ENCODE data around the gene PRKN. TPM values are rescaled to one million over a fixed set of nuclear protein-coding genes. Genes with fewer than 3 reads are reported as not detected.
"Not testable (repeated sequence)": the region's sequence is repeated elsewhere in the genome, so short reads cannot be mapped to it uniquely, and the experiment has no call there.

PRKN gene
- total RNA-seq, 4 donors from 2014 or later = 6.3 to 11.9 (median 9.5) TPM

DNA sequence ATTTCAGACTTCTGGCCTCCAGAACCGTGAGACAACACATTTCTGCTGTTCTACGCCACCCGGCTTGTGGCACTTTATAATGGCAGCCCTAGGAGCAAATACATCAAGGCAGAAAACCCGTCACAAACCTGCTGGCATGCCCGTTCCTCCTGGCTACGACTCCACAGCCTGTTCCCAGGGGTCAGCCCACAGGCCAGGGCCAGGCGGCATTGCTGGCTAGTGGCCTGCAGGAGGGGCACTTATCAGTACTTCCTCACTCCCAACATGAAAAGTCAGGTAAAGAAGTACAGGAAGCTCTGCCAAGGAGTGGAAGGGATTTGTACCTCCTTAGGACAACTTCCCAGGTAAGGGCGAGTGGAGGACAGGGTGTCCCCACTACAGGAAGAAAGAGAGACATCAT lies 1230.6 kb downstream of the PRKN start:
- WGBS, 2 donors = 93 to 97% methylated on average over 8 of the region's 8 CpGs
- no peak for TF ChIP-seq POLR2A (IDR thresholded peaks at IDR 0.05)
- TF ChIP-seq, protein P1, sequence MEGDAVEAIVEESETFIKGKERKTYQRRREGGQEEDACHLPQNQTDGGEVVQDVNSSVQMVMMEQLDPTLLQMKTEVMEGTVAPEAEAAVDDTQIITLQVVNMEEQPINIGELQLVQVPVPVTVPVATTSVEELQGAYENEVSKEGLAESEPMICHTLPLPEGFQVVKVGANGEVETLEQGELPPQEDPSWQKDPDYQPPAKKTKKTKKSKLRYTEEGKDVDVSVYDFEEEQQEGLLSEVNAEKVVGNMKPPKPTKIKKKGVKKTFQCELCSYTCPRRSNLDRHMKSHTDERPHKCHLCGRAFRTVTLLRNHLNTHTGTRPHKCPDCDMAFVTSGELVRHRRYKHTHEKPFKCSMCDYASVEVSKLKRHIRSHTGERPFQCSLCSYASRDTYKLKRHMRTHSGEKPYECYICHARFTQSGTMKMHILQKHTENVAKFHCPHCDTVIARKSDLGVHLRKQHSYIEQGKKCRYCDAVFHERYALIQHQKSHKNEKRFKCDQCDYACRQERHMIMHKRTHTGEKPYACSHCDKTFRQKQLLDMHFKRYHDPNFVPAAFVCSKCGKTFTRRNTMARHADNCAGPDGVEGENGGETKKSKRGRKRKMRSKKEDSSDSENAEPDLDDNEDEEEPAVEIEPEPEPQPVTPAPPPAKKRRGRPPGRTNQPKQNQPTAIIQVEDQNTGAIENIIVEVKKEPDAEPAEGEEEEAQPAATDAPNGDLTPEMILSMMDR (IDR thresholded peaks at IDR 0.05) = no peak
- no peak overlapping the region for H3K4me3 ChIP-seq (ENCODE audit: low read depth, poor library complexity, severe bottlenecking)
- no peak for DNase-seq (ENCODE audit: low spot score in 2 of 2)
- intact Hi-C loops (cut with DNase I; ENCODE audit: low total_unique reads) = no loop called here

DNA sequence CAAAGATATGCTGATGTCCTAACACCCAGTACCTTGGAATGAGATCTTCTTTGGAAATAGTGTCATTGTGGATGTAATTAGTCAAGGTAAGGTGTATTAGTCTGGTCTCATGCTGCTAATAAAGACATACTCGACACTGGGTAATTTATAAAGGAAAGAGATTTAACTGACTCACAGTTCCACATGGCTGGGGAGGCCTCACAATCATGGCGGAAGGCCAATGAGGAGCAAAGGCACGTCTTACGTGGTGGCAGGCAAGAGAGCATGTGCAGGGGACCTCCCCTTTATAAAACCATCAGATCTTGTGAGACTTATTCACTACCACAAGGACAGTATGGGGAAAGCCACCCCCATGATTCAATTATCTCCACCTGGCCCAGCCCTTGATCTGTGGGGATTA lies 1231.3 kb downstream of the PRKN start:
- H3K4me3 ChIP-seq (ENCODE audit: low read depth, poor library complexity, severe bottlenecking); DNase-seq (ENCODE audit: low spot score in 2 of 2); intact Hi-C loops (cut with DNase I; ENCODE audit: low total_unique reads): not testable (repeated sequence)
- WGBS, 2 donors = 90 to 92% methylated on average over 4 of the region's 4 CpGs

DNA sequence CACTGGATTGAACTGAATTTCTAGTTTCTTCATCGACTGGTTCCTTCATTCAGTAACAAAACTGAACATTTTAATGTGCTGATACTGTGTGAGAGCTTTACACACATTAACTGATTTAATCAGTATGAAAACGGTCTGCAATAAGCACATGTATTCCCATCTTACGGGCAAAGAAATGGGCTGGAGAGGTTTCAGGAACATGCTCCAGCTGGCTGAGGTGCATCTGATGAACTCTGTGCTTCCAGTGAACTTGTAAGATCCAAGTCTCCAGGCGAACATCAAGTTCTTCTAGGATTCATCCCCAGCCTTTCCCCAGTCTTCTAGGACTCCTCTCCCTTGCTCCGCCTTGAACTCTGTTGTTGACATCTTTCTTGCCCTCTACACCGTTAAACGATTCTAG lies 1233.0 kb downstream of the PRKN start:
- intact Hi-C loops (cut with DNase I; ENCODE audit: low total_unique reads) = no loop called here
- 50 to 53% methylated on average over 7 of the region's 7 CpGs for WGBS, 2 donors
- no peak overlapping the region for H3K4me3 ChIP-seq (ENCODE audit: low read depth, poor library complexity, severe bottlenecking)
- DNase-seq (ENCODE audit: low spot score in 2 of 2) = no peak
- TF ChIP-seq, protein P1 (IDR thresholded peaks at IDR 0.05) = no peak
- TF ChIP-seq POLR2A (IDR thresholded peaks at IDR 0.05) = no peak

DNA sequence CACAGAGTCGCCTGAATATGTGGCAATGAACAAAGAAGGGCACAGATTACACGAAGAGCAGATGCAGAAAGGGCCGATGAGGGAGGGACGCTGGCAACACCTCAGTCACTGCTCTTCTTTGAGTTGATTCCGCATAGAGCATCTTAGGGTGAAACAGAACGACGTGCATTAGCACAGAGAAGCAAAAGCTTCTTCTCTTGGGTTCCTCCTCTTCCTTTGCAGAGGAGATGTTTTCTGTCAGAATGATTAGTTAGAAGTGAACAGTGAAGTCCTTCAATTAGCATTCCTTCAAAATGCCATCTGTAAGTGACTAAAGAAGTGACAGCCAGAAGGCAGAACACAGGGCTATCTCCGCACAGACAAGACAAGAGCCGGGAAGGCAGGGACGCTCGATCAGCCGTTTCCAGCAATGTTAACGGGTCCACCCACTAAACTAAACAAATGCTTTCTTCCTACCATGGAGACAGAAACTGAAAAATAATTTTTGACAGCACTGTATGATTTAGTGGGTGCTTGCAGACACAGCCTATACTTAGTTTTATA lies 1233.9 kb downstream of the PRKN start:
- TF ChIP-seq, protein P1 (IDR thresholded peaks at IDR 0.05) = no peak
- no peak for TF ChIP-seq POLR2A (IDR thresholded peaks at IDR 0.05)

DNA sequence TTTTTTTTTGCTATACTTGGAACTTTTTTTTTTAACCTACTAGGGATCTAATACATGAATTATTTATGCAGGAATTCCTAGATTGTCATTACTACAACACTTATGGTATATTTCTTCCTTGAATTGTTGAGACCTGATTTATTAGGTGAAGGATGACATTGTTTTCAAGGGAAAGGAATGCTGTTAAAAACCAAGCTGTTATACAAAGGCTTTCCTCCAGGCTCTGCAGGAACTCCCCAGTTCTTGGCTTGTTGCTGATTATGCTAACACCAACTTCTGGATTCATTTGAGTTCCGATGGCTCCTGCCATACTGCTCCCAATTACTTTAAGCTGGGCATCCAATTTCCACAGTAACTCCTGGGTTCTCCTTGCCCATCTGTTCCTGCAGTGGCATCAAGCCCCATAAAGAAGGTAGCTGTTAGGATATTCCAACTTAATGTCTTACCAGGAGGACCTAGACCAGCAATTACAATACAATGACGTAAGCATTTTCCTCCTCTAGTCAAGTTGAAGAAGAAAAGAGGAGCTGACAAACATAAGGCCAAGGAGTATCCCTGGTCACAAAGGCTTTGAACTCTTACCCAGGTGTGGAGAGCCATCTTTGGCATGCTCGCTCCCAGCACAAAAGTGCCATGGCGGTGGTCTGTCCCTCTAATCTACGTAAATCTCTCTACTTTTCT lies 1237.8 kb downstream of the PRKN start:
- TF ChIP-seq, protein P1 (IDR thresholded peaks at IDR 0.05) = no peak
- no peak for TF ChIP-seq POLR2A (IDR thresholded peaks at IDR 0.05)
- no peak for DNase-seq (ENCODE audit: low spot score in 2 of 2)
- 81 to 85% methylated on average over 5 of the region's 5 CpGs for WGBS, 2 donors
- no peak overlapping the region for H3K4me3 ChIP-seq (ENCODE audit: low read depth, poor library complexity, severe bottlenecking)
- intact Hi-C loops (cut with DNase I; ENCODE audit: low total_unique reads) = no loop called here

More for the DNA sequence above, 1233.9 kb downstream of the PRKN start:
- DNase-seq (ENCODE audit: low spot score in 2 of 2) = no peak
- intact Hi-C loops (cut with DNase I; ENCODE audit: low total_unique reads) = no loop called here
- whole genome bisulfite sequencing, 2 donors = 42 to 57% methylated on average over 13 of the region's 13 CpGs
- no peak overlapping the region for H3K4me3 ChIP-seq (ENCODE audit: low read depth, poor library complexity, severe bottlenecking)

DNA sequence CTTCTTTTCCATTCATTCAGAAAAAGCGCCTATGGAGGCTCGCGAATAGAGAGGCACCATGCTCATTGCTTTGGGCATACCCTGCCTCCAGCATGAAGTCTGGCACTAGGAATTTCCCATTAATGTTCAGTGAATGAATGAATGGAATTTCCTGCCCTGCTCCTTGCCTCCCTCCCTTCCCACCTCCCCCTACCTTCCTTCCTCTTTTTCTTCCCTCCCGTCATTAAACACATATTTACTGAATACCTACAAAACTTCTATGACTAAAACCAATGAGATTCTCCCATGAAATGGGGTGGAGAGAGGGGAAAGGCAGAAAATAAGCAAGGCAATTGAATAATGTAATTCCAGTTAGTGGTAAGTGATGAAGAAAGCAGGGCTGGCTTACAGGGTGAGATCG lies 1239.9 kb downstream of the PRKN start:
- no peak overlapping the region for H3K4me3 ChIP-seq (ENCODE audit: low read depth, poor library complexity, severe bottlenecking)
- no peak for DNase-seq (ENCODE audit: low spot score in 2 of 2)
- 90 to 93% methylated on average over 5 of the region's 5 CpGs for WGBS, 2 donors
- intact Hi-C loops (cut with DNase I; ENCODE audit: low total_unique reads) = no loop called here
- TF ChIP-seq POLR2A (IDR thresholded peaks at IDR 0.05) = no peak
- TF ChIP-seq, protein P1 (IDR thresholded peaks at IDR 0.05) = no peak
